Measurements from ENCODE around the gene YARS1. TPM values are rescaled to one million over a fixed set of nuclear protein-coding genes. Genes with fewer than 3 reads are reported as not detected.

The YARS1 gene
- polyA plus RNA-seq, 3 donors, result 38.1 to 42.7 (median 39.8) TPM

DNA sequence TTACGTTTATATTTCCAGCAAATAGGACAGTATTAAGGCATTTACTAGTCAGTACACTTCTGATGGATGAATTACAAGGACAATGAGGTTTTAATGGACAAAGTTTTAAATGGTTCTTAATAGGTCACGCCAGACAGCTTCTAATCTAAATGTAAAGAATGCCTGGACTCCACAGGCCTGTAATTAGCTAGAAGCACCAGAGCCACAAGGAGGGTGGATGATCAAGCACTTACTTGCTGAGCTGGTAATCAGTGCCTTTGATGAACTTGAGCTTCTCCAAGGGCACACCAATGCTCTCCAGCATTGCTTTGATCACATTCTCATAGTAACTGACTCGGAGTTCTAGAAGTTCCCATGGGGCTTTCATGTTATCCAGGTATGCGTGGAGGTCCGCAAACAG lies 6.8 kb downstream of the YARS1 start:
- no peak overlapping the region for H3K4me3 ChIP-seq (replicated peaks in 1 of 3; ENCODE audit: low read depth in 2 of 3, low read length in 3 of 3)
- Mint-ChIP-seq H3K4me1 (peaks cover 15% of the 10 kb centered on the region), H3K27me3 (ENCODE audit: low read depth in 3 of 3) (peaks cover 0 to 2% (median 2%) of the 10 kb centered on the region in 3 donors), H3K4me3 (no peak overlapping the region), H3K9me3 (peaks cover 0 to 3% (median 0%) of the 10 kb centered on the region in 7 donors), H3K27ac (no peak overlapping the region), H3K36me3 (peaks cover 67 to 74% of the 10 kb centered on the region in 2 donors)
- H4K20me1 ChIP-seq (ENCODE audit: insufficient read depth, low read length), result peaks cover 36% of the 10 kb centered on the region
- H3K4me1 ChIP-seq (ENCODE audit: control insufficient read depth in 1 of 2, insufficient read depth in 2 of 2, low read length in 2 of 2), result peaks cover 3 to 14% of the 10 kb centered on the region in 2 donors
- H3K9me3 ChIP-seq (replicated peaks in 1 of 2; ENCODE audit: control insufficient read depth in 1 of 2, insufficient read depth in 1 of 2, low read length in 2 of 2), result no peaks in the 10 kb centered on the region
- no peak for DNase-seq
- TF ChIP-seq, protein P1, sequence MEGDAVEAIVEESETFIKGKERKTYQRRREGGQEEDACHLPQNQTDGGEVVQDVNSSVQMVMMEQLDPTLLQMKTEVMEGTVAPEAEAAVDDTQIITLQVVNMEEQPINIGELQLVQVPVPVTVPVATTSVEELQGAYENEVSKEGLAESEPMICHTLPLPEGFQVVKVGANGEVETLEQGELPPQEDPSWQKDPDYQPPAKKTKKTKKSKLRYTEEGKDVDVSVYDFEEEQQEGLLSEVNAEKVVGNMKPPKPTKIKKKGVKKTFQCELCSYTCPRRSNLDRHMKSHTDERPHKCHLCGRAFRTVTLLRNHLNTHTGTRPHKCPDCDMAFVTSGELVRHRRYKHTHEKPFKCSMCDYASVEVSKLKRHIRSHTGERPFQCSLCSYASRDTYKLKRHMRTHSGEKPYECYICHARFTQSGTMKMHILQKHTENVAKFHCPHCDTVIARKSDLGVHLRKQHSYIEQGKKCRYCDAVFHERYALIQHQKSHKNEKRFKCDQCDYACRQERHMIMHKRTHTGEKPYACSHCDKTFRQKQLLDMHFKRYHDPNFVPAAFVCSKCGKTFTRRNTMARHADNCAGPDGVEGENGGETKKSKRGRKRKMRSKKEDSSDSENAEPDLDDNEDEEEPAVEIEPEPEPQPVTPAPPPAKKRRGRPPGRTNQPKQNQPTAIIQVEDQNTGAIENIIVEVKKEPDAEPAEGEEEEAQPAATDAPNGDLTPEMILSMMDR (IDR thresholded peaks at IDR 0.05), result no peak
- peaks cover 51% of the 10 kb centered on the region for H3K79me2 ChIP-seq (ENCODE audit: insufficient read depth, low read length)
- H3K9ac ChIP-seq (ENCODE audit: insufficient read depth, low read length, poor library complexity, severe bottlenecking), result no peak overlapping the region
- intact Hi-C loops (cut with micrococcal nuclease), result no loop called here
- no peak overlapping the region for H3K4me2 ChIP-seq (replicated peaks; ENCODE audit: extremely low read depth, low read length, poor library complexity, severe bottlenecking)
- no peak overlapping the region for H2AFZ ChIP-seq (ENCODE audit: insufficient read depth, low read depth, low read length, poor library complexity, severe bottlenecking)
- no peak overlapping the region for H3K27ac ChIP-seq (ENCODE audit: low read depth in 1 of 2, low read length in 2 of 2)
- H3K36me3 ChIP-seq (replicated peaks in 1 of 2; ENCODE audit: control insufficient read depth in 1 of 2, insufficient read depth in 2 of 2, low read length in 2 of 2), result peaks cover 44 to 69% of the 10 kb centered on the region in 2 donors
- no peaks in the 10 kb centered on the region for H3K27me3 ChIP-seq (ENCODE audit: control insufficient read depth in 2 of 2, insufficient read depth in 2 of 2, low read length in 2 of 2)
- 100% methylated on average over 4 of the region's 5 CpGs for WGBS (ENCODE audit: insufficient coverage)

DNA sequence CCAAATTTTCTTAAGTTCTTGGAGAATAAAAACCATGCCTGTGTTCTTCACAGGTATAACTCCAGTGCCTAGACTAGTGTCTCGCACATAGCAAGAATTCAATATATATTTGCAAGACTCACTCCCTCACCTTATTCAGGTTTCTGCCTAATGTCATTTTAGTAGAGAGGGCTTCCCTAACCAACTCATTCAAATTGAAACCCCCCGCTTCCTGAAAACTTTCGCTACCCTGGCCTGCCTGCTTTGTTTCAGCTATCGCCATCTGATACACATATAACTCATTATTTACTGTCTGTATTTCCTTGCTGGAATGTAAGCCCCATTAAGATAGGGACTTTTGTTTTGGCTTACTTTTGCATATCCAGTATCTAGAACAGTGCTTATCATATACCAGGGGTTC lies 8.6 kb downstream of the YARS1 start:
- Histone ChIP-seq H3K79me2 (ENCODE audit: insufficient read depth, low read length) (peaks cover 33% of the 10 kb centered on the region), H3K4me1 (ENCODE audit: control insufficient read depth in 1 of 2, insufficient read depth in 2 of 2, low read length in 2 of 2) (no peaks in the 10 kb centered on the region), H3K4me2 (replicated peaks; ENCODE audit: extremely low read depth, low read length, poor library complexity, severe bottlenecking) (no peak overlapping the region), H3K36me3 (replicated peaks in 1 of 2; ENCODE audit: control insufficient read depth in 1 of 2, insufficient read depth in 2 of 2, low read length in 2 of 2) (peaks cover 49 to 78% of the 10 kb centered on the region in 2 donors), H3K9ac (ENCODE audit: insufficient read depth, low read length, poor library complexity, severe bottlenecking) (no peak overlapping the region), H3K27me3 (ENCODE audit: control insufficient read depth in 2 of 2, insufficient read depth in 2 of 2, low read length in 2 of 2) (no peaks in the 10 kb centered on the region), H3K4me3 (replicated peaks in 1 of 3; ENCODE audit: low read depth in 2 of 3, low read length in 3 of 3) (no peak overlapping the region), H4K20me1 (ENCODE audit: insufficient read depth, low read length) (peaks cover 31% of the 10 kb centered on the region), H3K27ac (ENCODE audit: low read depth in 1 of 2, low read length in 2 of 2) (no peak overlapping the region), H2AFZ (ENCODE audit: insufficient read depth, low read depth, low read length, poor library complexity, severe bottlenecking) (no peak overlapping the region), H3K9me3 (replicated peaks in 1 of 2; ENCODE audit: control insufficient read depth in 1 of 2, insufficient read depth in 1 of 2, low read length in 2 of 2) (no peaks in the 10 kb centered on the region)
- H3K36me3 Mint-ChIP-seq, result peaks cover 74 to 87% of the 10 kb centered on the region in 2 donors
- peaks cover 2% of the 10 kb centered on the region for H3K4me1 Mint-ChIP-seq
- H3K27me3 Mint-ChIP-seq (ENCODE audit: low read depth in 3 of 3), result peaks cover 0 to 3% (median 2%) of the 10 kb centered on the region in 3 donors
- intact Hi-C loops (cut with micrococcal nuclease), result no loop called here
- no peak for DNase-seq
- TF ChIP-seq, protein P1 (IDR thresholded peaks at IDR 0.05), result no peak
- no CpG with 5 or more reads among the region's 4 CpGs for WGBS (ENCODE audit: insufficient coverage)
- H3K27ac Mint-ChIP-seq, result no peak overlapping the region
- H3K9me3 Mint-ChIP-seq, result peaks cover 0 to 3% (median 1%) of the 10 kb centered on the region in 7 donors
- no peak overlapping the region for H3K4me3 Mint-ChIP-seq

Measured in CD14-positive monocyte (primary cell).